ENCODE measurements around the gene TTLL9. TPM values are rescaled to one million over a fixed set of nuclear protein-coding genes. Genes with fewer than 3 reads are reported as not detected.

Gene TTLL9
- total RNA-seq, 4 donors from 2014 or later: 0.47 to 1.7 TPM; not detected in 2

DNA sequence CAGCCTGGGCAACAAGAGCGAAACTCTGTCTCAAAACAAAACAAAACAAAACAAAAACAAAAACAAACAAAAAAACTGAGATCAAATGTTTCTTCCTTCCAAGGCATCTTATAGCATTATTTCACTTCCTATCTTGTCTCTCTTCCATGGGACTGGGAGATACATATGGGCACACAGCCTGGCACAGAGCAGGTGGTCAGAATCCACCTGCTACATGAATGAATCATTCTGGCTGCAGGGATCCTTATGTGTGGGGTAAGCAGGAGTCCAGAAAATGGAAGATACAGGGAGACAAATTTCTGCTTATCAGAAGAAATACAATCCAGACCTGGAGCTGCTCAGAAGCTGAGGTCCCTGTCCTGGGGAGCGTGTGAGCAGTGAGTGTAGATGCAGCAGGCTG is 121.7 kb downstream of the TTLL9 start:
- Histone ChIP-seq H3K9me3 (no peaks in the 10 kb centered on the region), H3K27ac (no peak overlapping the region)
- no peak for TF ChIP-seq POLR2A (IDR thresholded peaks at IDR 0.05)
- TF ChIP-seq, protein P1, sequence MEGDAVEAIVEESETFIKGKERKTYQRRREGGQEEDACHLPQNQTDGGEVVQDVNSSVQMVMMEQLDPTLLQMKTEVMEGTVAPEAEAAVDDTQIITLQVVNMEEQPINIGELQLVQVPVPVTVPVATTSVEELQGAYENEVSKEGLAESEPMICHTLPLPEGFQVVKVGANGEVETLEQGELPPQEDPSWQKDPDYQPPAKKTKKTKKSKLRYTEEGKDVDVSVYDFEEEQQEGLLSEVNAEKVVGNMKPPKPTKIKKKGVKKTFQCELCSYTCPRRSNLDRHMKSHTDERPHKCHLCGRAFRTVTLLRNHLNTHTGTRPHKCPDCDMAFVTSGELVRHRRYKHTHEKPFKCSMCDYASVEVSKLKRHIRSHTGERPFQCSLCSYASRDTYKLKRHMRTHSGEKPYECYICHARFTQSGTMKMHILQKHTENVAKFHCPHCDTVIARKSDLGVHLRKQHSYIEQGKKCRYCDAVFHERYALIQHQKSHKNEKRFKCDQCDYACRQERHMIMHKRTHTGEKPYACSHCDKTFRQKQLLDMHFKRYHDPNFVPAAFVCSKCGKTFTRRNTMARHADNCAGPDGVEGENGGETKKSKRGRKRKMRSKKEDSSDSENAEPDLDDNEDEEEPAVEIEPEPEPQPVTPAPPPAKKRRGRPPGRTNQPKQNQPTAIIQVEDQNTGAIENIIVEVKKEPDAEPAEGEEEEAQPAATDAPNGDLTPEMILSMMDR (IDR thresholded peaks at IDR 0.05): no peak

More for the DNA sequence above, 121.7 kb downstream of the TTLL9 start:
- no peak for DNase-seq
- no peak overlapping the region for H3K4me3 ChIP-seq
- no peaks in the 10 kb centered on the region for H3K4me1 ChIP-seq
- H3K27me3 ChIP-seq: peaks cover 0 to 7% of the 10 kb centered on the region in 2 donors
- no peaks in the 10 kb centered on the region for H3K36me3 ChIP-seq

Small RNAs within 50 kb of the gene (small RNA-seq; reads per million reads assigned to genes)
- 0 to 0.06 reads per million in 2 donors for gene RNU1-94P

Other genes with a start within 250 kb of the TTLL9 start
- gene COX4I2, start 232.7 kb upstream of the TTLL9 start, total RNA-seq: 1 to 10 TPM in 1 of 4 donors, not detected in 3; 2.5 TPM
- 100 to 1,000 TPM in 3 of 4 donors, 10 to 100 TPM in 1; 85.0 to 185 (median 144) TPM for gene BCL2L1, start 147.8 kb upstream of the TTLL9 start, total RNA-seq
- gene TPX2, start 131.3 kb upstream of the TTLL9 start, total RNA-seq: 10 to 100 TPM in 1 of 4 donors, 1 to 10 TPM in 3; 4.4 to 26.4 (median 9.3) TPM
- gene MYLK2, start 51.3 kb upstream of the TTLL9 start, total RNA-seq: under 1 TPM in 1 of 4 donors, not detected in 3; 0.57 TPM
- not detected for gene FOXS1, start 25.0 kb upstream of the TTLL9 start, total RNA-seq
- gene DUSP15, start 107 bp upstream of the TTLL9 start, total RNA-seq: 10 to 100 TPM in 1 of 4 donors, 1 to 10 TPM in 2, under 1 TPM in 1; 0.53 to 19.8 (median 2.3) TPM
- 1 to 10 TPM; 5.1 to 6.6 (median 6.2) TPM for gene PDRG1, start 81.4 kb downstream of the TTLL9 start, total RNA-seq
- gene XKR7, start 97.5 kb downstream of the TTLL9 start, total RNA-seq: under 1 TPM in 1 of 4 donors, not detected in 3; 0.38 TPM
- gene CCM2L, start 139.8 kb downstream of the TTLL9 start, total RNA-seq: 1 to 10 TPM in 3 of 4 donors, under 1 TPM in 1; 0.88 to 8.3 (median 3.9) TPM
- gene HCK, start 181.6 kb downstream of the TTLL9 start, total RNA-seq: 10 to 100 TPM in 3 of 4 donors, 1 to 10 TPM in 1; 8.0 to 56.1 (median 10.5) TPM
- 10 to 100 TPM; 28.9 to 59.5 (median 45.5) TPM for gene TM9SF4, start 239.1 kb downstream of the TTLL9 start, total RNA-seq